Small intestine (tissue), 7 donors: ENCODE results near the gene STK24. TPM values are rescaled to one million over a fixed set of nuclear protein-coding genes. Genes with fewer than 3 reads are reported as not detected.

Source experiments
- DNase-seq, 2 donors: peaks; one replicate each; pipeline versions ENCODE4 v3.0.0 to v3.0.0-alpha.2; 2013
- FAIRE-seq: peaks from 2 replicates; lab custom pipeline; 2012; peaks lifted over from hg19 to GRCh38; lab: Jason Lieb, UNC
- H3K27ac ChIP-seq, 3 donors: one replicate each; pipeline ENCODE4 v1.5.1; 2013; ENCODE audit warnings: low read length in 2 of 3, mild to moderate bottlenecking in 2 of 3, control low read depth in 1 of 3, inconsistent platforms in 1 of 3, low read depth in 1 of 3, moderate library complexity in 1 of 3
- H3K27me3 ChIP-seq, 3 donors: one replicate each; pipeline ENCODE4 v1.6.1; 2013; ENCODE audit warnings: low read length in 3 of 3, inconsistent platforms in 1 of 3; ENCODE audit not compliant: control insufficient read depth in 3 of 3, insufficient read depth in 3 of 3
- H3K36me3 ChIP-seq, 3 donors: one replicate each; pipeline ENCODE4 v1.6.1; 2013; ENCODE audit warnings: low read length in 3 of 3, inconsistent platforms in 1 of 3, low read depth in 1 of 3, mild to moderate bottlenecking in 1 of 3, moderate library complexity in 1 of 3; ENCODE audit not compliant: control insufficient read depth in 3 of 3, insufficient read depth in 2 of 3
- H3K4me1 ChIP-seq, 3 donors: one replicate each; pipeline ENCODE4 v1.6.1; 2013; ENCODE audit warnings: low read length in 2 of 3, inconsistent platforms in 1 of 3, low read depth in 1 of 3, mild to moderate bottlenecking in 1 of 3, moderate library complexity in 1 of 3; ENCODE audit not compliant: control insufficient read depth in 3 of 3, insufficient read depth in 2 of 3
- H3K4me3 ChIP-seq, 3 donors: one replicate each; pipeline ENCODE4 v1.5.1; 2013; ENCODE audit warnings: low read length in 3 of 3, control low read depth in 1 of 3, inconsistent platforms in 1 of 3, low read depth in 1 of 3, mild to moderate bottlenecking in 1 of 3, moderate library complexity in 1 of 3
- H3K9me3 ChIP-seq, 2 donors: one replicate each; pipeline ENCODE4 v1.6.1; 2013; ENCODE audit warnings: low read depth in 1 of 2, low read length in 1 of 2; ENCODE audit not compliant: control insufficient read depth in 2 of 2, insufficient read depth in 1 of 2
- WGBS, 3 donors: extraction: QIAGEN DNeasy Blood & Tissue Kit; methylation state at CpG; one replicate each; pipeline ENCODE4 v1.1.7; 2013; 5-methylcytosine and 5-hydroxymethylcytosine counted together
- polyA plus RNA-seq, 4 donors: library from polyadenylated mRNA; stranded (reverse) in 3 of 4; unstranded in 1 of 4; fragments of 200-250 nt in 3 of 4; fragments of 120-200 nt in 1 of 4; gene quantifications; one replicate each; pipeline versions ENCODE4 v1.2.1 to v1.2.3, GENCODE V29; 2013
- donor health status: healthy with polysubstance abuse.
- donor health status: control.
- donor health status: control.
- donor health status: Bipolar disorder and iron deficiency.
- donor health status: healthy.

The STK24 gene
- polyA plus RNA-seq, 4 donors: 71.4 to 119 (median 115) TPM

- H3K27me3 ChIP-seq: no peaks in the 10 kb centered on the region
- H3K4me1 ChIP-seq: peaks cover 2 to 21% (median 15%) of the 10 kb centered on the region in 3 donors
- 89 to 94% (median 90%) methylated on average over 8 of the region's 8 CpGs for WGBS, 3 donors
- H3K27ac ChIP-seq: peak overlapping the region in 1 of 3 donors; percentile 71
- H3K9me3 ChIP-seq: peaks cover 0 to 5% of the 10 kb centered on the region in 2 donors
- no peak for FAIRE-seq
- no peak overlapping the region for H3K4me3 ChIP-seq
- DNase-seq: no peak
- H3K36me3 ChIP-seq: peaks cover 0 to 41% (median 7%) of the 10 kb centered on the region in 3 donors
Measured at GRCh38 chr13:98496966-98497365, 79.9 kb downstream of the STK24 start.

GRCh38 chr13:98496479-98496791 lies 80.5 kb downstream of the STK24 start:
- 52 to 60% (median 60%) methylated on average over 3 of the region's 3 CpGs for WGBS, 3 donors
- no peak overlapping the region for H3K4me3 ChIP-seq
- DNase-seq: no peak
- peaks cover 0 to 37% (median 7%) of the 10 kb centered on the region in 3 donors for H3K36me3 ChIP-seq
- H3K9me3 ChIP-seq: peaks cover 0 to 5% of the 10 kb centered on the region in 2 donors
- H3K4me1 ChIP-seq: peaks cover 2 to 21% (median 16%) of the 10 kb centered on the region in 3 donors
- peak overlapping the region in 2 of 3 donors; percentile 23 to 79 for H3K27ac ChIP-seq
- H3K27me3 ChIP-seq: no peaks in the 10 kb centered on the region
- FAIRE-seq: no peak

GRCh38 chr13:98495627-98496478 lies 81.1 kb downstream of the STK24 start:
- no peak overlapping the region for H3K4me3 ChIP-seq
- H3K9me3 ChIP-seq: peaks cover 0 to 5% of the 10 kb centered on the region in 2 donors
- DNase-seq (peak; percentile 18 to 41), FAIRE-seq (no peak)
- H3K36me3 ChIP-seq: peaks cover 0 to 39% (median 7%) of the 10 kb centered on the region in 3 donors
- 46 to 58% (median 46%) methylated on average over 15 of the region's 15 CpGs for WGBS, 3 donors
- H3K27ac ChIP-seq: peak overlapping the region in 2 of 3 donors; percentile 33 to 79
- no peaks in the 10 kb centered on the region for H3K27me3 ChIP-seq
- peaks cover 3 to 27% (median 20%) of the 10 kb centered on the region in 3 donors for H3K4me1 ChIP-seq

- H3K4me1 ChIP-seq: peaks cover 7 to 38% (median 27%) of the 10 kb centered on the region in 3 donors
- H3K4me3 ChIP-seq: no peak overlapping the region
- H3K27ac ChIP-seq: peak overlapping the region in 1 of 3 donors; percentile 32
- no peaks in the 10 kb centered on the region for H3K27me3 ChIP-seq
- FAIRE-seq: no peak
- H3K9me3 ChIP-seq: peaks cover 0 to 5% of the 10 kb centered on the region in 2 donors
- no peak for DNase-seq
- H3K36me3 ChIP-seq: peaks cover 0 to 43% (median 7%) of the 10 kb centered on the region in 3 donors
- 95 to 96% (median 95%) methylated on average over 13 of the region's 13 CpGs for WGBS, 3 donors
Measured at GRCh38 chr13:98494769-98495168, 82.1 kb downstream of the STK24 start.

- FAIRE-seq (no peak), DNase-seq (no peak)
- no peak overlapping the region for H3K4me3 ChIP-seq
- WGBS, 3 donors: 78 to 88% (median 88%) methylated on average over 6 of the region's 6 CpGs
- peaks cover 0 to 39% (median 0%) of the 10 kb centered on the region in 3 donors for H3K36me3 ChIP-seq
- H3K27me3 ChIP-seq: no peaks in the 10 kb centered on the region
- peaks cover 0 to under 1% of the 10 kb centered on the region in 2 donors for H3K9me3 ChIP-seq
- peaks cover 7 to 42% (median 28%) of the 10 kb centered on the region in 3 donors for H3K4me1 ChIP-seq
- H3K27ac ChIP-seq: no peak overlapping the region
Measured at GRCh38 chr13:98493042-98493712, 83.7 kb downstream of the STK24 start.

GRCh38 chr13:98492335-98493041 lies 84.4 kb downstream of the STK24 start:
- H3K27ac ChIP-seq: peak overlapping the region in 1 of 3 donors; percentile 32
- H3K27me3 ChIP-seq: no peaks in the 10 kb centered on the region
- no peaks in the 10 kb centered on the region for H3K9me3 ChIP-seq
- WGBS, 3 donors: 85 to 93% (median 93%) methylated on average over 6 of the region's 6 CpGs
- no peak for FAIRE-seq
- no peak for DNase-seq
- H3K4me1 ChIP-seq: peaks cover 7 to 42% (median 32%) of the 10 kb centered on the region in 3 donors
- no peak overlapping the region for H3K4me3 ChIP-seq
- H3K36me3 ChIP-seq: peaks cover 0 to 37% (median 0%) of the 10 kb centered on the region in 3 donors

- no peak for FAIRE-seq
- H3K27ac ChIP-seq: peak overlapping the region; percentile 26 to 61 (median 47)
- no peak overlapping the region for H3K4me3 ChIP-seq
- no peaks in the 10 kb centered on the region for H3K9me3 ChIP-seq
- H3K4me1 ChIP-seq: peaks cover 9 to 37% (median 31%) of the 10 kb centered on the region in 3 donors
- H3K27me3 ChIP-seq: no peaks in the 10 kb centered on the region
- 79 to 92% (median 89%) methylated on average over 8 of the region's 8 CpGs for WGBS, 3 donors
- H3K36me3 ChIP-seq: peaks cover 0 to 35% (median 0%) of the 10 kb centered on the region in 3 donors
- DNase-seq: no peak
Measured at GRCh38 chr13:98490866-98491265, 86.0 kb downstream of the STK24 start.
